Measurements from ENCODE around the gene MEGF6. TPM values are rescaled to one million over a fixed set of nuclear protein-coding genes. Genes with fewer than 3 reads are reported as not detected.

Gene MEGF6
- total RNA-seq, 4 donors from 2014 or later, result 0.88 to 69.0 (median 36.9) TPM

GRCh38 chr1:3453203-3453761, 158.0 kb downstream of the MEGF6 start:
- peaks cover 6% of the 10 kb centered on the region in 2 donors for H3K27me3 ChIP-seq
- no peak overlapping the region for H3K27ac ChIP-seq
- H3K4me1 ChIP-seq, result peaks cover 0 to 13% of the 10 kb centered on the region in 2 donors
- H3K9me3 ChIP-seq, result no peaks in the 10 kb centered on the region
- intact Hi-C loops (cut with DNase I; ENCODE audit: low total_unique reads), result no loop called here
- TF ChIP-seq, protein P1, sequence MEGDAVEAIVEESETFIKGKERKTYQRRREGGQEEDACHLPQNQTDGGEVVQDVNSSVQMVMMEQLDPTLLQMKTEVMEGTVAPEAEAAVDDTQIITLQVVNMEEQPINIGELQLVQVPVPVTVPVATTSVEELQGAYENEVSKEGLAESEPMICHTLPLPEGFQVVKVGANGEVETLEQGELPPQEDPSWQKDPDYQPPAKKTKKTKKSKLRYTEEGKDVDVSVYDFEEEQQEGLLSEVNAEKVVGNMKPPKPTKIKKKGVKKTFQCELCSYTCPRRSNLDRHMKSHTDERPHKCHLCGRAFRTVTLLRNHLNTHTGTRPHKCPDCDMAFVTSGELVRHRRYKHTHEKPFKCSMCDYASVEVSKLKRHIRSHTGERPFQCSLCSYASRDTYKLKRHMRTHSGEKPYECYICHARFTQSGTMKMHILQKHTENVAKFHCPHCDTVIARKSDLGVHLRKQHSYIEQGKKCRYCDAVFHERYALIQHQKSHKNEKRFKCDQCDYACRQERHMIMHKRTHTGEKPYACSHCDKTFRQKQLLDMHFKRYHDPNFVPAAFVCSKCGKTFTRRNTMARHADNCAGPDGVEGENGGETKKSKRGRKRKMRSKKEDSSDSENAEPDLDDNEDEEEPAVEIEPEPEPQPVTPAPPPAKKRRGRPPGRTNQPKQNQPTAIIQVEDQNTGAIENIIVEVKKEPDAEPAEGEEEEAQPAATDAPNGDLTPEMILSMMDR (IDR thresholded peaks at IDR 0.05), result peak; percentile 62 to 91 (median 71)
- no peak for TF ChIP-seq POLR2A (IDR thresholded peaks at IDR 0.05)
- peak; percentile 35 to 63 for DNase-seq
- H3K36me3 ChIP-seq, result no peaks in the 10 kb centered on the region
- no peak overlapping the region for H3K4me3 ChIP-seq

- intact Hi-C loops (cut with DNase I; ENCODE audit: low total_unique reads), result no loop called here
- Histone ChIP-seq H3K36me3 (no peaks in the 10 kb centered on the region), H3K4me3 (no peak overlapping the region), H3K9me3 (peaks cover 0 to 2% of the 10 kb centered on the region in 2 donors), H3K27ac (no peak overlapping the region), H3K27me3 (peaks cover 6% of the 10 kb centered on the region in 2 donors), H3K4me1 (peaks cover 0 to 13% of the 10 kb centered on the region in 2 donors)
- no peak for TF ChIP-seq POLR2A (IDR thresholded peaks at IDR 0.05)
- TF ChIP-seq, protein P1 (IDR thresholded peaks at IDR 0.05), result no peak
- no peak for DNase-seq
These were observed 158.5 kb downstream of the MEGF6 start for GRCh38 chr1:3452866-3453175.

DNA sequence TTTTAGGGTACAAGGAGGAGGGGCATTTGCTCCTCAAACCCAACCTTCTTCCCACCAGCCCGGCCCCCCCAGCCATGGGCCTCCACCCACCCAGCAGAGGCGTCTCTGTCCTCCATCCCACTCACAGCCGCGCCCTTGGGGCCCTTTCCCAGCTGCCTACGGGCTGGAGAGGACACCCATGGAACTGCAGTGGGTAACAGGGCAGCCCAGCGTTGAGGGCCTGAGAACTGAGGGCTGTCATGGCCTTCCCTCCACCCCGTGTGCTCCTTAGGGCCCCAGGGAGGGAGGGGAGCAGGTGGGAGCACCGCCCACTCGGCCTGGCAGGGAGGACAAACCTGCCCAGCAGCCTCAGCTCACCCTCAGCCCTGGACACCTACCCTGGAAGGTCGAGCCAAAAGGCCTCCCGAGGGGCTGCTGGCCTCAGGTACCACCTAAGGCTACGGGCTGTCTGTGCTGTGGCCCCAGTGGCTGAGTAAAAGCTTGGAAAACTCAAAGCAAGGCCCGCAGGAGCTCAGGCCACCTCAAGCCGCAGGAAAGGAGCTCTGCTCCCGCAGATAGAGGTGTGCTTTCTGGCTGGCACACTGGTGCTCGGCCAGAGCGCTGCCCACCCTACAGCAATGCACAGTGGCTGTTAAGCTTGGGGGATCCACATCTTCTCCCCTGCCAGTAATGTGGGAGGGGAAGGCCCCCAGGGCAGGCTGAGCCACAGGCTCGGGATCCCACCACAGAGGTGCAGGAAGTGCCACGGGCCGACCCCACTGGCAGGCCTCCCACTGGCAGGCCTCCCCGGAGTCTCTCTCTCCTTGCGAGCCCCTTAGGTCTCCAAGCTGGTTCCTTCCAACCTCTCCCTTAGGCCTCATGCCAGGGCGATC, 159.1 kb downstream of the MEGF6 start:
- Histone ChIP-seq H3K4me3 (no peak overlapping the region), H3K36me3 (no peaks in the 10 kb centered on the region), H3K4me1 (peaks cover 0 to 13% of the 10 kb centered on the region in 2 donors), H3K27me3 (peaks cover 6% of the 10 kb centered on the region in 2 donors), H3K27ac (no peak overlapping the region), H3K9me3 (peaks cover 0 to 3% of the 10 kb centered on the region in 2 donors)
- intact Hi-C loops (cut with DNase I; ENCODE audit: low total_unique reads), result no loop called here
- DNase-seq, result no peak
- no peak for TF ChIP-seq POLR2A (IDR thresholded peaks at IDR 0.05)
- TF ChIP-seq, protein P1 (IDR thresholded peaks at IDR 0.05), result no peak

- Histone ChIP-seq H3K36me3 (no peaks in the 10 kb centered on the region), H3K27me3 (peaks cover 6% of the 10 kb centered on the region in 2 donors), H3K27ac (no peak overlapping the region), H3K4me1 (peaks cover 0 to 13% of the 10 kb centered on the region in 2 donors), H3K9me3 (peaks cover 0 to 3% of the 10 kb centered on the region in 2 donors), H3K4me3 (no peak overlapping the region)
- no peak for DNase-seq
- intact Hi-C loops (cut with DNase I; ENCODE audit: low total_unique reads), result no loop called here
- TF ChIP-seq, protein P1 (IDR thresholded peaks at IDR 0.05), result no peak
- no peak for TF ChIP-seq POLR2A (IDR thresholded peaks at IDR 0.05)
These were observed 160.3 kb downstream of the MEGF6 start for GRCh38 chr1:3450983-3451382.

DNA sequence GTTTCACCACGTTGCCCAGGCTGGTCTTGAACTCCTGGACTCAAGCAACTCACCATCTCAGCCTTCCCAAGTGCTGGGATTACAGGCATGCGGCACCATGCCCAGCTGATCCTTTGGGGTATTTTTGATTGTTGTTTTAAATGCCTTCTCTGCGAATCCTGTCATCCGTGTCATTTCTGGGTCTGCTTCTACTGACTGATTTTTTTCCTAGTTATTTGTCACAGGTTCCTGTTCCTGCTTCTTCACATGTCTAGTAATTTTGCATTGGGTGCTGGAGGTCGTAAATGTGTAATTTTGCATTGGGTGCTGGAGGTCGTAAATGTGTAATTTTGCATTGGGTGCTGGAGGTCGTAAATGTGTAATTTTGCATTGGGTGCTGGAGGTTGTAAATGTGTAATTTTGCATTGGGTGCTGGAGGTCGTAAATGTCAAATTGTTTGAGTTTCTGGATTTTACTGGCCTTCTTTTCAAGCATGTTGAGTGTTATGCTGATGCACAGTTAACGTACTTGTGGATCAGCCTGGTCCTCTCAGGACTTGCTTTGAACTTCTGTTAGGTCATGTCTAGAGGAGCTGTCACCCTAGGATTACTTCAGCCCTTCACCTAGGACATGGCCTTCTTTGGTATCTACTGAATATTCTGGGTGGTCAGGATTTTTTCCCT, 161.0 kb downstream of the MEGF6 start:
- intact Hi-C loops (cut with DNase I; ENCODE audit: low total_unique reads), result no loop called here
- TF ChIP-seq POLR2A (IDR thresholded peaks at IDR 0.05), result no peak
- Histone ChIP-seq H3K27ac (no peak overlapping the region), H3K4me3 (no peak overlapping the region), H3K9me3 (peaks cover 0 to 3% of the 10 kb centered on the region in 2 donors), H3K27me3 (peaks cover 6% of the 10 kb centered on the region in 2 donors), H3K4me1 (peaks cover 0 to 13% of the 10 kb centered on the region in 2 donors), H3K36me3 (no peaks in the 10 kb centered on the region)
- DNase-seq, result no peak

All from uterus (tissue), 4 donors.